Thyroid gland (tissue), 4 donors: ENCODE measurements around the gene EHD4.

ENCODE experiments used
- POLR2A ChIP-seq, 2 donors: fragments of 450-650 bp; IDR thresholded peaks; one replicate each; pipeline ENCODE4 v1.6.1; 2017; ENCODE audit warnings: antibody characterized with exemption in 2 of 2, mild to moderate bottlenecking in 2 of 2, moderate library complexity in 1 of 2
- TF ChIP-seq, protein P1 (sequence below), 6 experiments: fragments of 200-600 bp in 3 of 6; fragments of 450-650 bp in 3 of 6; sonication (generic) in 3 of 6; IDR thresholded peaks; one replicate each; pipeline ENCODE4 v1.5.1; 2016 to 2019; ENCODE audit warnings: antibody characterized with exemption in 6 of 6, mild to moderate bottlenecking in 2 of 6, inconsistent platforms in 1 of 6, moderate library complexity in 1 of 6

DNA sequence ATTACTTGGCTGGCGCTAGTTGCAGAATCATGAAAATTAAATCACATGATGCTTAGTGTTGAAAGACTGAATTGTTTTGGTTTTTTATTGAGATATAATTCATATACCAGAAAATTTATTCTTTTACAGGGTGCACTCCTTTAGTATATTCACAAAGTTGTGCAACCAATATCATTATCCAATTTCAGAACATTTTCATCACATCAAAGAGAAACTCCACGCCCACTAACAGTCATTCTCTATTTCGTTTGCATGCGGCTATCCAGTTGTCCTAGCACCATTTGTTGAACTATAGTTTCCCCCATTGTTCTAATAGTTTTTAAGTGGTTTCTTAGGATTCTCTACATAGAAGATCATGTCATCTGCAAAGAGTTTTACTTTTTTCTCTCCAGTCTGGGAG, 3.7 kb downstream of the EHD4 start:
- TF ChIP-seq, protein P1, sequence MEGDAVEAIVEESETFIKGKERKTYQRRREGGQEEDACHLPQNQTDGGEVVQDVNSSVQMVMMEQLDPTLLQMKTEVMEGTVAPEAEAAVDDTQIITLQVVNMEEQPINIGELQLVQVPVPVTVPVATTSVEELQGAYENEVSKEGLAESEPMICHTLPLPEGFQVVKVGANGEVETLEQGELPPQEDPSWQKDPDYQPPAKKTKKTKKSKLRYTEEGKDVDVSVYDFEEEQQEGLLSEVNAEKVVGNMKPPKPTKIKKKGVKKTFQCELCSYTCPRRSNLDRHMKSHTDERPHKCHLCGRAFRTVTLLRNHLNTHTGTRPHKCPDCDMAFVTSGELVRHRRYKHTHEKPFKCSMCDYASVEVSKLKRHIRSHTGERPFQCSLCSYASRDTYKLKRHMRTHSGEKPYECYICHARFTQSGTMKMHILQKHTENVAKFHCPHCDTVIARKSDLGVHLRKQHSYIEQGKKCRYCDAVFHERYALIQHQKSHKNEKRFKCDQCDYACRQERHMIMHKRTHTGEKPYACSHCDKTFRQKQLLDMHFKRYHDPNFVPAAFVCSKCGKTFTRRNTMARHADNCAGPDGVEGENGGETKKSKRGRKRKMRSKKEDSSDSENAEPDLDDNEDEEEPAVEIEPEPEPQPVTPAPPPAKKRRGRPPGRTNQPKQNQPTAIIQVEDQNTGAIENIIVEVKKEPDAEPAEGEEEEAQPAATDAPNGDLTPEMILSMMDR (IDR thresholded peaks at IDR 0.05): no peak
- no peak for TF ChIP-seq POLR2A (IDR thresholded peaks at IDR 0.05)
